ENCODE results near the gene PLA2G5.

PLA2G5 gene

GRCh38 chr1:20124456-20125057, 54.6 kb downstream of the PLA2G5 start:
- no peaks in the 10 kb centered on the region for H3K9me3 ChIP-seq (ENCODE audit: control insufficient read depth, insufficient read depth, low read length)
- H3K9me2 ChIP-seq (replicated peaks; ENCODE audit: control insufficient read depth, low read length) = no peaks in the 10 kb centered on the region
- H3K36me3 ChIP-seq (ENCODE audit: control insufficient read depth, low read length) = no peaks in the 10 kb centered on the region
- no peaks in the 10 kb centered on the region for H4K20me1 ChIP-seq (ENCODE audit: control insufficient read depth, insufficient read depth, low read depth, low read length)
- H3K4me2 ChIP-seq (ENCODE audit: low read length) = no peak overlapping the region
- H3F3A ChIP-seq (ENCODE audit: control insufficient read depth, insufficient read depth) = no peaks in the 10 kb centered on the region
- peaks cover 28% of the 10 kb centered on the region for H3K27me3 ChIP-seq (ENCODE audit: control insufficient read depth, low read length)
- H3K27ac ChIP-seq (ENCODE audit: low read depth, low read length) = no peak overlapping the region
- H3K4me3 ChIP-seq (ENCODE audit: low read length) = no peak overlapping the region
- H3K79me2 ChIP-seq (ENCODE audit: control insufficient read depth, low read length) = no peaks in the 10 kb centered on the region
- no peak for TF ChIP-seq CTCF (IDR thresholded peaks at IDR 0.05; ENCODE audit: low read depth, low read length, poor library complexity, severe bottlenecking)
- no peak for TF ChIP-seq EZH2phosphoT487 (IDR thresholded peaks at IDR 0.05; ENCODE audit: borderline replicate concordance, low read length)
- H3K4me1 ChIP-seq (ENCODE audit: control insufficient read depth, low read length) = peaks cover 4% of the 10 kb centered on the region

DNA sequence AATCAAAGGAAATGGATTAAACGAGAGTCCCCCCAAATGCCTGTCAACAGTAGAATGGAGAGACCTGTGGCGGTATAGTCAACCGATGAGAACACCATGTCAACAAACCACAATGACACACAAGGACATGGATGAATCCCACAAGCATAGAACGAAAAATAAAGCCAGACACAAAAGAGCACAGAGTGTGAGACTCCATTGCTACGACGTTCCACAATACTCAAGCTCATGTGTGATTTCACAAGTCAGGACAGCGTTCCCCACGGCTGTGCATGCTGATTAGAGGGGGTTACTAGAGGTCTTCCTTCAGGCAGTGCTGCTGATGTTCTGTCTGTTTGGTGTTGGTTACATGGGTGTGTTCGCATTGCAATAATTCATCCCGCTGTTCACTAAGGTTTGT, 55.1 kb downstream of the PLA2G5 start:
- H3K36me3 ChIP-seq (ENCODE audit: control insufficient read depth, low read length) = no peaks in the 10 kb centered on the region
- H3F3A ChIP-seq (ENCODE audit: control insufficient read depth, insufficient read depth) = no peaks in the 10 kb centered on the region
- no peaks in the 10 kb centered on the region for H3K79me2 ChIP-seq (ENCODE audit: control insufficient read depth, low read length)
- H3K9me2 ChIP-seq (replicated peaks; ENCODE audit: control insufficient read depth, low read length) = no peaks in the 10 kb centered on the region
- no peak for TF ChIP-seq EZH2phosphoT487 (IDR thresholded peaks at IDR 0.05; ENCODE audit: borderline replicate concordance, low read length)
- TF ChIP-seq CTCF (IDR thresholded peaks at IDR 0.05; ENCODE audit: low read depth, low read length, poor library complexity, severe bottlenecking) = no peak
- peaks cover 28% of the 10 kb centered on the region for H3K27me3 ChIP-seq (ENCODE audit: control insufficient read depth, low read length)
- no peak overlapping the region for H3K27ac ChIP-seq (ENCODE audit: low read depth, low read length)
- no peaks in the 10 kb centered on the region for H3K9me3 ChIP-seq (ENCODE audit: control insufficient read depth, insufficient read depth, low read length)
- H3K4me1 ChIP-seq (ENCODE audit: control insufficient read depth, low read length) = no peaks in the 10 kb centered on the region
- no peak overlapping the region for H3K4me2 ChIP-seq (ENCODE audit: low read length)
- no peak overlapping the region for H3K4me3 ChIP-seq (ENCODE audit: low read length)
- no peaks in the 10 kb centered on the region for H4K20me1 ChIP-seq (ENCODE audit: control insufficient read depth, insufficient read depth, low read depth, low read length)

- Histone ChIP-seq H3K27ac (ENCODE audit: low read depth, low read length) (no peak overlapping the region), H3K4me3 (ENCODE audit: low read length) (no peak overlapping the region), H3K4me2 (ENCODE audit: low read length) (no peak overlapping the region), H3K4me1 (ENCODE audit: control insufficient read depth, low read length) (no peaks in the 10 kb centered on the region), H3K9me2 (replicated peaks; ENCODE audit: control insufficient read depth, low read length) (no peaks in the 10 kb centered on the region), H3K9me3 (ENCODE audit: control insufficient read depth, insufficient read depth, low read length) (no peaks in the 10 kb centered on the region), H3F3A (ENCODE audit: control insufficient read depth, insufficient read depth) (no peaks in the 10 kb centered on the region), H3K27me3 (ENCODE audit: control insufficient read depth, low read length) (peaks cover 24% of the 10 kb centered on the region), H3K36me3 (ENCODE audit: control insufficient read depth, low read length) (no peaks in the 10 kb centered on the region), H4K20me1 (ENCODE audit: control insufficient read depth, insufficient read depth, low read depth, low read length) (no peaks in the 10 kb centered on the region), H3K79me2 (ENCODE audit: control insufficient read depth, low read length) (no peaks in the 10 kb centered on the region)
- TF ChIP-seq EZH2phosphoT487 (IDR thresholded peaks at IDR 0.05; ENCODE audit: borderline replicate concordance, low read length) (no peak), CTCF (IDR thresholded peaks at IDR 0.05; ENCODE audit: low read depth, low read length, poor library complexity, severe bottlenecking) (no peak)
Measured at GRCh38 chr1:20126041-20126805, 56.2 kb downstream of the PLA2G5 start.
